HPDE6-E6E7 (cell line): Measurements from ENCODE around the gene UQCRHL.

Experiments used
- DNase-seq: peaks from one replicate; pipeline ENCODE4 v3.0.0; 2011; ENCODE audit warnings: missing footprints; ENCODE audit errors: extremely low spot score

Gene UQCRHL

GRCh38 chr1:15758953-15759661 is 48.3 kb downstream of the UQCRHL start:
- no peak for DNase-seq

GRCh38 chr1:15758343-15758931 is 49.0 kb downstream of the UQCRHL start, which contains the start of gene FBLIM1:
FBLIM1 (plus strand) TSS chr1:15758795; CDS start chr1:15764984, 6,189 bp downstream.
- DNase-seq = no peak

- DNase-seq = no peak
These were observed 49.7 kb downstream of the UQCRHL start for GRCh38 chr1:15757575-15758342.
